NCI-H2196 treated with DMSO at 0.1 percent for 48 hours (cell line): ENCODE measurements around the gene SREBF2.
A peak's percentile ranks its signal among the peaks of the same experiment; 100 is the strongest.

Experiments
- DNase-seq: peaks from one replicate; lab custom pipeline; 2025; ENCODE audit not compliant: unreplicated experiment; lab: John Stamatoyannopoulos, UW

SREBF2 gene

DNA sequence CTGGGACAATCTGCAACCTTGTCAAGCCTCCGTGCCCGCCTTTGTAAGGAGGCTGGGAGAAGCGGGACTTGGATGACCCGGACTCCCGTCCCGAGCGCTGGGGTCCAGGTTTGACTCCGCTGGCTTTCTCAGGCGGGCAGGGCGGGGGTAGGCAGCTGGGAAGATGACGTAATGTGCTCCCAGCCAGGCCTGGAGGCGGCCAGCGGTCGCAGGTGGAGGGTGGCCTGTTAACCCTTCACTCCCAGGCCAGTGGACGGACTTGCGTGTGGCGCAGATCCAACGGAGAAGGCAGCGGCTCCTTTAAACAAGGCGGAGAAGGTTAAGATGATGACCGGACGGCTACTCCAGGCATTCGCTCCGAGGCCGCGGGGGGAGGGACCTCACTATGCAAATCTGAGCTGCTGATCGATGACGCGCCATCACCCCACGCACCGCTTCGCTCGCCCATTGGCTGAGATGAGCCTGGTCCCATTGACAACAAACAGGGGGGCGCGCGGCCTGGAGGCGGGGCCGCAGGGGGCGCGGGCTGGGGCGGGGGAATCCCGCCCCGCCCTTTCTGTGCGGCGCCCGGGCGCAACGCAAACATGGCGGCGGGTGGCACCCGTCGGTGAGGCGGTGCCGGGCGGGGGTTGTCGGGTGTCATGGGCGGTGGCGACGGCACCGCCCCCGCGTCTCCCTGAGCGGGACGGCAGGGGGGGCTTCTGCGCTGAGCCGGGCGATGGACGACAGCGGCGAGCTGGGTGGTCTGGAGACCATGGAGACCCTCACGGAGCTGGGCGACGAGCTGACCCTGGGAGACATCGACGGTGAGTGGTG lies at the start of gene SREBF2:
SREBF2 (plus strand) TSS at position 553 of the 816 bp plus-strand sequence; CDS start at position 719, 166 bp downstream.
- peak; percentile 99 for DNase-seq

DNA sequence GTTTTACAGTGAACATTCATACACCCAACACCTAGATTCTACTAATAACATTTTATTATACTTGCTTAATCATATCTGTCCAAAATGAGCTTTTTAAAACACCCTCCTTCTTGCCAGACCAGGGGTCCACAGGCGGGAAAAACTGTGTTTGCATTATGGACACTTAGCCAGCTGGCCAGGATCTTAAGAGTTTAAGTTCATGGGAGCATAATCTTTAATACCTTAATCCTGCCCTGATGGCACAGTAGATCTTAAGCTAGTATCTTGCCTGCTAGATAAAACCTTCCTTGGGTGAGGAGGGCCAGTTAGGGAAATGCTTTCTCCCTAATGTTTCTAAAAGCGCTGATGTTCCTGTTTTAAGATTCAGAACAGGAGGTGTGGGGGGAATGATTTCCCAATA lies 45.6 kb upstream of the SREBF2 start:
- DNase-seq = no peak

DNA sequence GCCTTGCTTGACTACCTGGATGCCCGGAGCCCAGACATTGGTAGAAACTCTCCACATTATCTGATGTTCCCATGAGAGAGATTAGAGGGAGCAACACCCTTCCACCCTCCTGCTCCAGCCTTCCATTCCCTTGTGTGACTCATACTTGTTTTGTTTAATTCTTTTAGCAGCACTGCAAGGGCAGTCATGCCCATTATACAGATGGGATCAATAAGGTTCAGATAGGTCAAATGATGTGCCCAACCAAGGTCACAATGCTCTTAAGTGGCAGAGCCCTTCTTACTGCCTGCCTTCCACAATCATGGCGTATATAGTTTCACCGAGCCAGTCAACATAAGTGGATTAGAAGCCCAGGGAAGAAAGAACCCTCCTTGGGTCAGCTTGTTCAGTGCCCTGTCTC lies 39.0 kb upstream of the SREBF2 start:
- DNase-seq = no peak

DNA sequence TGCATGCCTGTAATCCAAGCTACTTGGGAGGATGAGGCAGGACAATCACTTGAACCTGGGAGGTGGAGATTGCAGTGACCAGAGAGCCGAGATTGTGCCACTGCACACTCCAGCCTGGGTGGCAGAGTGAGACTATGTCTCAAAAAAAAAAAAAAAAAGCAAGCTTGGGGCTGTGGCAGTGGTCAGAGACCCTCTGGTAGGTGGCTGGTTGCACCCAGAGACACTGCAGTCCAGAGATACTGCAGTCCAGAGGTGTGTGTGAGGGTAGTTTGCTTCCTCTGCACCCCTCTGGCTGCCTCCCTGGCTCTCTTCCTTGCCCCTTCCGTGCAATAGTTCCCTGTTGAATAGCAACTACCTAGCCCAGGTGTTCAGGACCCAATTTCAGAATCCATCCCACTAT lies 34.2 kb upstream of the SREBF2 start:
- no peak for DNase-seq

DNA sequence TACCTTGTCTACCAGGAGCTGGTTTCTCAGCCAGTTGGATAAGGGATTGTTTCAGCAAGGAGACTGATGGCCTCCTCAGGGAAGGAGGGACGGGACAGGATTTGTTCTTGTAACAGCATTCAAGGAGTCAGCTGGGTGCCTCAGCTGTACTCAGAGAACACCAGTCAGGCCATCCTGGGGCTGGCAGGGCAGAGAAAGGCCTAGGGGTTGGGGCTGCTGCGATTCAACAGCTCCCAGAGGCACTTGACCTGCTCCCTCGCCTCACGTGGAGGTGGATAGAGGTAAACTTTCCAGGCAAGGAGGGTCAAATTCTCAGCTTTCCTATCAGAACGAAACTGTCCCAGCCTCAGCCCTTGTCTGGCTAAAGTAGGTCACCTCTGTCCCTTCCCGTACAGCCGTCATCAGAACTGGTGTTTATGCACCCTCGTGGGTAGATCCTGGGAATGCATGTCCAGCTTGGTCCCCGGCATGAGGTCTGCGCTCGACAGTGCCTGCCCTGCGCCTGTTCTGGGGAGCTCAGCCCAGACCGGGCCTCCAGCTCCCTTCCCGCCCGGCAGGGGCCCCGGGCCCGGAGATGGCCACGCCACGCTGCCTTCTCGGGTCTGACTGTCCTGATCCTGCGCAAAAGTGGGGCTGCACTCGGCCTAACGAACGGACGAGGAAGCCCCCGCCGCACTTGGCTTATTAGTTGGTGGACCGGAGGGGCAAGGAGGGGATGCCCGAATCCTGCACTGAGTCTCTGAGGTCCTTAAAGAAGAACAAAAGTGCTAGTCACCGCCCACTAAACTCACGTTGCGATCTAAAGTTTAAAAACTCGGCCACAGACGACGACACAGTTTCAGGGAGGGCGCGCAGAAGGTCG lies 33.2 kb upstream of the SREBF2 start:
- DNase-seq = no peak

DNA sequence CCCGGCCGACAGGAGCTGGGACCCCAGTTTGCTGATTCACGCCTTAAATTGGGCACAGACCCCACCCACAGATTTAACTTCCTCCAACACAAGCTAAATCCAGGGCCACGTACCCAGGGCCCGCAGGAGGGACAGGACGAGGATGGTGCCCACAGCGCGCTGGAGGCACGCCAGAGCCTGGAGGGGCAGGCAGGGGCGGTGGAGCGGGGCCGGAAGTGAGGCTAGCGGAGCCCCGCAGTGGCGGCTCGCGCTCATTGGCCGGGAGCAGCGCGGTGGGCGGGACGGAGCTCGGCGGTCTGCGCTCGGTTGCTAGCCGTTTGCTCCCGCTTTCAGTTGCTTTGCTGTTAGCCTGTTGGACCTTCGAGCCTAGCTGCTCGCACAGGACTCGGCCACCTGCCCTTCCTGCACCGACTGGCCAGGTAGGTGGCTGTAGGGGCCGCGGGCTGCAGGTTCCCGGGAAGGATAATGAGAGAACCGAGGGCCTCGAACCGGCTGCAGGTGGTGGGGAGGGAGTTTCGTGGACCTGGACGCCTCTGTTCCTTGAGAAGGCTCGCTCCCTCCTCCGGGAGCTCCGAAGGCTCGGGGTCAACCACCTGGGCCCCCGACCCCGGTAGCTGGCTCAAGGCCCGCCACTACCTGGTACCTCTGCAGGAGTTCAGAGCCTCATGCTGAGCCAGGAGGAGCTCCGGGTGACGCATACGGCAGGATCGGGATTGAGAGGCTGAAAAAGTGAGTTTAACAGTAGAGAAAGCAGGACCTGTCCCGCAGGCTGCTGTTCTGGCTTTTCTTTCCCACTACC lies 32.4 kb upstream of the SREBF2 start, which contains the start of gene CCDC134:
CCDC134 (plus strand) TSS at position 332 of the 799 bp plus-strand sequence. CDS start 8,212 bp downstream, outside the sequence.
- DNase-seq = peak; percentile 91

DNA sequence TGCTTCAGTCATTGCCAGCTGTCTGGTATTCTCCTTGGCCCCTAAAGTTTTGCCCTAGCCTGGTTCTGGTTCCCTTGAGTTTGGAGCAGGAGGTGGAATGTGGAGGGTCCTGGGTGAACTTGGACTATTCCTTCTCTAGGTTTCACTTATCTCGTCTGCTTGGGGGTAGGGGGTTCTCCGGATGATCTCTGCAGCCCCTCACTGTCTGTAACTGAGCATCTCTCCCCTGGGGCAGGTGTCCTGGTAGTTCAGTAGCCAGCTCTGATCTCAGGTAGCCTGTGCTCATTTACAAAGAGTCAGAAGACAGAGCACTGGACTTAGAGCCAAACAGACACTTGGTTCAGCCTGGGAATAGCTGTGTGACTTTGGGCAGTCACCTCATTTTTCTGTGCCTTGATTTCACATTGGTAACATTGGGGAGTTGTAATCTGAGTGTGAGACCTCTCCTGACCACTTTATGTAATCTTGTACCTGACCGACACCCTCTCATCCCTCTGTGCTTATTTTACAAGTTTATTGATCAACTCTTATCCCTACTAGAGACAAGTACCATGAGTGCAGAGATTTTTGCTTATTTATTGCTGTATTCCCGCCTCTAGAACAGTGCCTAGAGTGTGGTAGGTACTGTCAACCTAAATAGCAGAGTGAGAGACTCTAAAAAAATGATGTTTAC lies 31.6 kb upstream of the SREBF2 start:
- DNase-seq = no peak

DNA sequence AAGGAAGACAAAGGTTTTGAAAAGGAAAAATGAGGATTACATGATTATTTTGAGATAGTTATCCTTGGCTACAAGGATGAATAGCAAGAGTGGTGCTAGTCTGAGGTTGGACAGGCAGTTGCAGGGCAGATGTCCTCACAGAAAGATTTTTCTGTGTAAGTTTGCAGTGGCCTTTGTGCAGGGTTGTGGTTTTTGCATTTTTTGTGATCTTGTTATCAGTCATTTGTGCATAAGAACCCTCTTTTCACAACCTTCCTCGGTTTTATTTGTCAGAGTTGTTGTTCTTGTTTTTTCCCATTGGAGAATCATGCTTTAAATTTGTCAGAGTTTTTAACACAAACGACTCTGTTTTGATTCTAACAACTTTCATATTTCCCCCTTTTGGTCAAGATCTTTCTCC lies 31.0 kb upstream of the SREBF2 start:
- no peak for DNase-seq

DNA sequence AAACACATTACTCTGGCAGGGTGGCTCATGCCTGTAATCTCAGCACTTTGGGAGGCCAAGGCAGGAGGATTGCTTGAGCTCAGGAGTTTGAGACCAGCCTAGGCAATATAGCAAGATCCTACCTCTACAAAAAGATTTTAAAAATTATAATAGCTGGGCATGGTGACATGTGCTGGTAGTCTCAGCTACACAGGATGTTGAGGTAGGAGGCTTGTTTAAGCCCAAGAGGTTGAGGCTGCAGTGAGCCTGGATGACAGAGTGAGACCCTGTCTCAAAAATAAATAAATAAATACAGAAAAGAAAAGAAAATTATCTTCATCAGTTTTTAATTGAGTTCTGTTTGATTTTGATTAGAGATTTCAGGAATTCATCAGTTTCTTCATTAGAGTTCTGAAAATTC lies 27.3 kb upstream of the SREBF2 start:
- no peak for DNase-seq

DNA sequence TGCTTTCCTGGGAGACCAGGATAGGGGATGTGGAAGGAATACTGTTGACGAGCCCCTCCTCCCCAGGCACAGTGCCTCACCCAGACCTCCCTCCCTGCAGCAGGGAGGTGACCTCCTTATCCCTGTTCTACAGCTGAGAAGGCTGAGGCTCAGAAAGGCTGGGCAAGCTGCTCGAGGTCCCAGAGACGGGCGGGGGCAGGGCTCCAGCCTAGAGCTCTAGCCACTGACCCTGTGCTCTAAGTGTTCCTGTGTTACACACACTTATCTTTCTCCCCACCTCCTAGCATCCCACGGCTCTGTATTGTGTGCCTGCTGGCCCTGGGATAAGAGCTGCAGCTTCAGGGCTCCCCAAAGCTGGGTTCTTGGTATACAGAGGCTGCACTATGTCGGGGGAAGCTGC lies 24.5 kb upstream of the SREBF2 start:
- no peak for DNase-seq

DNA sequence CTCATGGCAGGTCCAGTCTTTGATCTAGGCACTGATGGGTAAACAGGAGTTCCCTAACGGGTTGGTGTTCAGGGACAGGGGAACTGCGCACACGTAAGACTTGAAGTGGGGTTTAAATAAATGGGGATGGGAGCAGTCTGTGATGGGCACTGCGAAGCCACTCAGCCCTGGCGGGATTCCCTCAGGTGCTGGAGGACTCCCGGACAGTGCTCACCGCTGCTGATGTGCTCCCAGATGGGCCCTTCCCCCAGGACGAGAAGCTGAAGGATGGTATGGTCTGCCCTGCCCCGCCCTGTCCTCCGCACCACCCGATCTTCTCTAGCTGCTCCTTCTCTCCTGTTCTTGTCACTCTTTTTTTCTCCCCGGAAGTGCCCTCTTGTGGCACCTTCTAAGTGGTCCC lies 22.9 kb upstream of the SREBF2 start:
- no peak for DNase-seq

DNA sequence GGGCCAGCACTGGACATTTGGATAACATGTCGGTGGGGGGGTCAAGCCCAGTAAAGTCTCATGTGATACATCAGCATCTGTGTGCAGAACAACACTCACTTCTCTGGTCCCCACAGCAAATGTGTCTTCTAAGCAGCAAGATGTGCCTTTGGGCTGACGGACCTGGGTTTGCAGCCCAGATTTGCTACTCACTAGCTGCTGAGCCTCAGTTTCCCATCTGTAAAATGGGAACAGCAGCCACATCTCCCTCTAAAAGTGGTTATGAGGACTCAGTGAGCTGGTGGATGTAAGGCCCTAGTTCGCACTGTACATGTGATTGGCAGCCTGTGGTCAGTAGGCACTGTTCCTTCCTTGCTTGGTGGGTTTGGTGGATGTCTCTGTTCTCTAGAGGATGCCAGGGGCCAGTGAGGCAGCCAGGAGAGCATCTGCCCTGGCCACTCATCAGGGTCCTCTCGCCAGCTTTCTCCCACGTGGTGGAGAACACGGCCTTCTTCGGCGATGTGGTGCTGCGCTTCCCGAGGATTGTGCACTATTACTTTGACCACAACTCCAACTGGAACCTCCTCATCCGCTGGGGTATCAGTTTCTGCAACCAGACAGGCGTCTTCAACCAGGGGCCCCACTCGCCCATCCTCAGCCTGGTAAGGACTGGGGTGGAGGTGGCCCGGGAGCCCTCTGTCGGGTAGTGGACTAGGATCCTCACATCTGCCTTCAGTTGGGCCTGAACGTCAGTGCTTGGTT lies 19.9 kb upstream of the SREBF2 start:
- no peak for DNase-seq

DNA sequence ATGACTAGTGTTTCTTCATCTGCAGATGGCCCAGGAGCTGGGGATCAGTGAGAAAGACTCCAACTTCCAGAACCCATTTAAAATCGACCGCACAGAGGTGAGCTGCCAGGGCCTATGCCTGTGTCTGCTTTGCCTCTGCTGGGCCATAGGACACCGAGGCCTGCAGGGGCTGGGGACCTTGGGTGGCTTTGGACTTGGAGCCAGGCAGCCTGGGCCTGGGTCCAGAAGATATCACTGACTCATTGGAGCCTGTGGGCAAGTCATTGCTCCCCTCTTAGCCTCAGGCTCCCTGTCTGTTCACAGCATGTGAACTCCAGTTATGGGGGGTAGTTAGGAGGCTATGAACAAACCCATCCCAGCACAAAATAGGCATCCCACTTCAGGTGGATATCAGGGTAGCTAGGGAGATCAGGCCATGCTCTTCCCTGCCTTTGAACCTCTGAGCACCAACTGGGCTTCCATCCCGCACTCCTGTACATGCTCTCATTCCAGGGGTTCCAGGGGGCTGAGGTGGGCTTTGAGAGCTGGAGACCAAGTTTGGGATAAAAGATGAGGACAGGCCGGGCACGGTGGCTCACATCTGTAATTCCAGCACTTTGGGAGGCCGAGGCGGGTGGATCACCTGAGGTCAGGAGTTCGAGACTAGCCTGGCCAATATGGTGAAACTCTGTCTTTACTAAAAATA lies 19.0 kb upstream of the SREBF2 start:
- DNase-seq = no peak

DNA sequence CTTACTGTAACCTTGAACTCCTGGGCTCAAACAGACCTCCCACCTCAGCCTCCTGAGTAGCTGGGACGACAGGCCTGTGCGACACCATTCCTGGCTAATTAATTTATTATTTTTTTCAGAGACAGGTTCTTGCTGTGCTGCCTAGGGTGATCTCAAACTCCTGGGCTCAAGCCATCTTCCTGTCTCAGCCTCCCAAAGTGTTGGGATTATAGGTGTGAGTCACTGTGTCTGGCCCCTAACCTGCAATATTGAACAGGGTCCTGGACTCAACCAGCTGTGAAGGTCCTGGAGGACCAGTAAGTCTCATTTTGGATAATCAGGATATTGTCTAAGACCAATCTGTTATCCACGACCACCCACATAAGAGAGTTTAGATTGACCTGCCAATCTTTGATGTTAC lies 17.2 kb upstream of the SREBF2 start:
- DNase-seq = no peak

DNA sequence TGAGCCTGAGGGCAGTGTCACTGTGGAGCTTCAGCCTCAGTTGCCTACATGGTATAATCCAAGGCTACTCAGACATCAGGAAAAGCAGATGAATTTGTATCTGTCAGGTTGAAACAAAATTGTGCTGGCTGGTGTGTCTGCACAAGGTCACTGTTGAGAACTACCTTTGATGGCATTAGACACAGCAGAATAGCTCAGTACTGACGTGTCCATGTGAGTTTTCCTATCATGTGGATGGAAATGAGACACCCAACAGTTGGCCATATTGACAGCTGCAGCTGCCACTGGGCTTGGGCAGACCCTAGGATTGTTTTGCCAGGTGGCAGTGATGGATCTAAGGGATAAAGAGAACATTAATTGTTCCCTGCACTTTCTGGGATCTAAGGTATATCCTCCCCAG lies 16.7 kb upstream of the SREBF2 start:
- no peak for DNase-seq

DNA sequence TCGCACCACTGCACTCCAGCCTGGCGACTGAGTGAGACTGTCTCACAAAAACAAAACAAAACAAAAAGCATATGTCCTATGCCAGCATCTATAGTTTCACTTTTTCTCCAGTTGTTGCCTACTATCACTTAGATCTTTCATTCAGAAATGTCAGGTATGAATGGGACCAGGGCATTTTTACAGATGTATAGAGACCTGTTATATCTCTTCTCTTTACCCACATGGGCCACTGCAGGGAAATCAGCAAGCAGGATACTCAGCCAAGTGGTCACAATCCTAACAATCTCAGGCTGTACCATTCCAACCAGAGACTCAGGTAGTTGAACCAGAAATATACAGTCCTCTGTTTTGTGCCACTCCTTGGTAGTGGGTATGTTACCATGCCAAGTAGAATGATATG lies 16.0 kb upstream of the SREBF2 start:
- no peak for DNase-seq

DNA sequence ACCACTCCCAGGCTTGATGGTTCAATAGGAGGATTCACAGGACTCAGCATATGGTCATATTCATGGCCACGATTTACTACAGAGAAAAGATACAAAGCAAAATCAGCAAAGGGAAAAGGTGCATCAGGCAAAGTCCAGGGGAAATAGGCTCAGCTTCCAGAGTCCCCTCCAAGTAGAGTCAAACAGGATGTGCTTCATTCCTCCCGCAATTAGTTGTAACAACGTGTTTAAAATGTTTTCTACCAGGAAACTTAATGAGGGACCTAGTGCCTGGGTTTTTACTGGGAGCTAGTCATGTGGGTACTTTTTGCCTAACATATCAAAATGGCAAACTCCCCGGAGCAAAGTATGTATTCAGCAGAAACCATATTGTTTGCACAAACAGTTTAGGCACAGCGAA lies 14.9 kb upstream of the SREBF2 start:
- DNase-seq = no peak

DNA sequence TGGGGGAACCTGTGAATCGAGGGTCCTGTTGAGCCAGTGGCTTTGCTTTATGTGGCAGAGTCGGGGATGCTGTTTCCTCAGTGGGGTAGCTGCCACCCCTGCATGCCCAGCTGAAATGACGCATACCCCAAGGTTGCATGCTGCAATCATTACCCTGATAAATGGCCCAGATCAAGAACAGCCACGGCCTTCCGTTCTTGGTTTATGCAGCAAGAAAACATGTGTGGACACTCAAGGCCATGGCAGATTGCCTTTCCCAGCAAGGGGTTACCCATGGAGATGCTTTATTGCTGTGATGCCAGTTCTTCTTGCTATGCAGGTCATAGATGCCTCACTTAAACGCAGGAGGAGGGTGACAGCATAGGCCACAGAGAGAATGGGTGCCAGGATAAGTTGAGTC lies 14.3 kb upstream of the SREBF2 start:
- no peak for DNase-seq

DNA sequence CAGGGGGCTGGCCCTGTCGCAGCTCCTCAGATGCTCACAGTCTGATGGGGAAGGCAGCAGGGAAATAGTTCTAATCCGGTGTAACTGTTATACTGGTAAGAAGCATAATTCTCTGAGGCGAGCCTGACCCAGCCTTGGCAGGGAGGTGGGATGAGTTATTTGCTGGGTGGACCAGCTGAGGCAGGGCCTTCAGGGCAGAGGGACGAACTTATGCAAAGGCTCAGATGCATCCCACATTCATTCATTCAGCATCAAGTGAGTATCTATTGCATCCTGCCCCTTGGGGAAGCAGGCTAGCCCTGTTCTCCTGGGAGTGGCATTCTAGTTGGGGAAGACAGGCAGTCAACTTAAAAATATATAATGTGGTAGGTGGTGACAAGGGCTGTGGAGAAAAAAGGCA lies 13.6 kb upstream of the SREBF2 start:
- DNase-seq = no peak

DNA sequence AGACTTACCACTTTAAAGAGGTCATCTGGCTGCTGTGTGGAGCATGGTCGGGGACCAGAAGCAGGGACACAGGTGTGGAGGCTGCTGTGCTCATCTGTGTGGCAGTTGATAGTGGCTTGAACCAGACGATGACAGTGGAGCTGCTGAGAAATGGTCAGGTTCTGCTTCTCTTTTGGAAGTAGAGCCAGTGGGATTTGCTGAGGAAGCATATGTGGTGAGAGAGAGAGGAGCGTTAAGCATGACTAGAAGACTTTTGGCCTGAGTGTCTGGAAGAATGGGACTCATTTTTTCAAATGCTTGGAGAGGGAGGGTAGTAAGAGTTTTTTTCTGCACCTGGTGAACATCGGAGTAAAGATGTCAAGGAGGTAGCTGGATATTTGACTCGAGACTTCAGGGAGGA lies 12.5 kb upstream of the SREBF2 start:
- no peak for DNase-seq
